RWPE1 (cell line): ENCODE data around the gene CEP128.

Experiments used
- CTCF ChIA-PET: fragments of 350-600 bp; sonication (Branson Sonifier 250); formaldehyde crosslinking; extraction: SDS; loops from one replicate; lab custom pipeline; 2021; lab: Yijun Ruan, JAX
- POLR2A ChIA-PET: fragments of 400-600 bp; formaldehyde crosslinking; extraction: SDS; loops from one replicate; lab custom pipeline; 2020; ENCODE audit warnings: antibody characterized with exemption; ENCODE audit not compliant: low non-redundant PET; lab: Yijun Ruan, JAX
- DNase-seq: peaks from one replicate; pipeline ENCODE4 v3.0.0; 2012; ENCODE audit warnings: low spot score
- H3K27ac ChIP-seq: fragments of 450-650 bp; 2 replicates; pipeline ENCODE4 v1.5.1; 2017
- TF ChIP-seq, protein P1 (sequence below): fragments of 450-650 bp; conservative IDR thresholded peaks from 2 replicates; pipeline ENCODE4 v1.5.1; 2017; ENCODE audit warnings: low read depth, mild to moderate bottlenecking

CEP128 gene

DNA sequence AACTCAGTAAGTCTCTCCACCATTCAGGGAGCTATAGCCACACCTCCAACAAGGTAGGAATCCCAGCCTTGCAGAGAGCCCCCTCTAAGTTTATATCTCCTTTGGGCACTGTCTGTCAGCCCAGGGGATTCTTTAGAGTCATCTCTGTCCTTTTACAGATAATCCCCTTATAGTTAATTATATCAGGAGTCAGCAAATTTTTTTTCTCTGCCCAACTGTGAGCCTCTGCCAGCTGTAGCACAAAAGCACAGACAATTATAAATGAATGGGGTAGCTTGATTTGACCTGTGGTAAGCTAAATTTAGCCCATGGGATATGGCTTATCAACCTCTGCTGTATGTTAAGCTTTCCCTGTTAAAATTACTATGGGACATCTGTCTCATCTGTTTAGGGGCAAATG, 8.3 kb downstream of the CEP128 start:
- POLR2A ChIA-PET = no interaction called here
- H3K27ac ChIP-seq = no peak overlapping the region
- CTCF ChIA-PET = no interaction called here
- TF ChIP-seq, protein P1, sequence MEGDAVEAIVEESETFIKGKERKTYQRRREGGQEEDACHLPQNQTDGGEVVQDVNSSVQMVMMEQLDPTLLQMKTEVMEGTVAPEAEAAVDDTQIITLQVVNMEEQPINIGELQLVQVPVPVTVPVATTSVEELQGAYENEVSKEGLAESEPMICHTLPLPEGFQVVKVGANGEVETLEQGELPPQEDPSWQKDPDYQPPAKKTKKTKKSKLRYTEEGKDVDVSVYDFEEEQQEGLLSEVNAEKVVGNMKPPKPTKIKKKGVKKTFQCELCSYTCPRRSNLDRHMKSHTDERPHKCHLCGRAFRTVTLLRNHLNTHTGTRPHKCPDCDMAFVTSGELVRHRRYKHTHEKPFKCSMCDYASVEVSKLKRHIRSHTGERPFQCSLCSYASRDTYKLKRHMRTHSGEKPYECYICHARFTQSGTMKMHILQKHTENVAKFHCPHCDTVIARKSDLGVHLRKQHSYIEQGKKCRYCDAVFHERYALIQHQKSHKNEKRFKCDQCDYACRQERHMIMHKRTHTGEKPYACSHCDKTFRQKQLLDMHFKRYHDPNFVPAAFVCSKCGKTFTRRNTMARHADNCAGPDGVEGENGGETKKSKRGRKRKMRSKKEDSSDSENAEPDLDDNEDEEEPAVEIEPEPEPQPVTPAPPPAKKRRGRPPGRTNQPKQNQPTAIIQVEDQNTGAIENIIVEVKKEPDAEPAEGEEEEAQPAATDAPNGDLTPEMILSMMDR = no peak
- DNase-seq = no peak

DNA sequence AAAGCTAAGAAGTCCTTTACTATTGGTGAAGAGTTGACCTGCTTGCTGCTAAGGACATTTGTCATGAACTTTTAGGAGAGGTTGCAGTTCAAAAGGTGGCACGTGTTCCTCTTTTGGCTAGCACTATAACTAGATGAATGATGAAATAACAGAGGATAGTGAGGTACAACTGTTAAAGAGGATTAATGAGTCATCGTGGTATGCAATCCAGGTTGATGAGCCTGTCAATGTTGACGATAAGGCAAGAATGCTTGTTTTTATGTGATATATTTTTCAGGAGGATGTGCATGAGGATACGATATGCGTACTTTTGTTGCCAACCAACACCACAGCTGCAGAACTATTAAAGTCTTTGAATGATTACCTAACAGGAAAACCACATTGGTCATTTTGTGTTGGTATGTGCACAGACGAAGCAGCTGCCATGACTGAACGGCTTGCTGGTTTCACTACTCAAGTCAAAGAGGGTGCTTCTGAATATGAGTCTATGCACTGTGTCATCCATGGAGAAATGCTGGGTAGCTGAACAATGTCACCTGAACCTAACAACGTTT, 10.6 kb downstream of the CEP128 start:
- no peak overlapping the region for H3K27ac ChIP-seq
- peak; percentile 80 for DNase-seq
- TF ChIP-seq, protein P1 = no peak
- CTCF ChIA-PET = interaction anchor here (0.6 kb wide), 2 partner anchors 128 to 1024 kb away, joined by 3 read pairs; no protein-coding TSS in a partner anchor
- POLR2A ChIA-PET = interaction anchor here (1.0 kb wide), 1 partner anchor 11 kb away, joined by 5 read pairs; the partner anchor contains the start of gene CEP128

DNA sequence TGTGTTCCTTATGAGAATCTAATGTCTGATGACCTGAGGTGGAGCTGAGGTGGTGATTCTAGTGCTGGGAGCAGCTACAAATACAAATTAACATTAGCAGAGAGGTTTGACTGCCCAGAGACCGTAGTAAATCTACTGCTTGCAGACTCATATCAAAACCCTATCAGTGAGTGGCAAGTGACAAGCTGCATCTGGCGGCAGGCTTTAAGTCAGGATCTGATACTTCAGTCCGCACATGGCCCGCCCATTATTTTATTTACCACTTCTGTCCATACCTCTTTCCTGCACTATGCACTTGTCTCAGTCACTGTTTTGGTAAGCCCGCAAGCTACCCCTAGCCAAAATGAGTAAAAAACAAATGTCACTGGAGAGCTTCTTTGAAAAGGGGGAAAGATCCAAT, 11.4 kb downstream of the CEP128 start:
- CTCF ChIA-PET = interaction anchor here (0.6 kb wide), 1 partner anchor 1024 kb away, joined by 3 read pairs; no protein-coding TSS in a partner anchor
- POLR2A ChIA-PET = no interaction called here
- no peak overlapping the region for H3K27ac ChIP-seq
- TF ChIP-seq, protein P1 = no peak
- DNase-seq = no peak

DNA sequence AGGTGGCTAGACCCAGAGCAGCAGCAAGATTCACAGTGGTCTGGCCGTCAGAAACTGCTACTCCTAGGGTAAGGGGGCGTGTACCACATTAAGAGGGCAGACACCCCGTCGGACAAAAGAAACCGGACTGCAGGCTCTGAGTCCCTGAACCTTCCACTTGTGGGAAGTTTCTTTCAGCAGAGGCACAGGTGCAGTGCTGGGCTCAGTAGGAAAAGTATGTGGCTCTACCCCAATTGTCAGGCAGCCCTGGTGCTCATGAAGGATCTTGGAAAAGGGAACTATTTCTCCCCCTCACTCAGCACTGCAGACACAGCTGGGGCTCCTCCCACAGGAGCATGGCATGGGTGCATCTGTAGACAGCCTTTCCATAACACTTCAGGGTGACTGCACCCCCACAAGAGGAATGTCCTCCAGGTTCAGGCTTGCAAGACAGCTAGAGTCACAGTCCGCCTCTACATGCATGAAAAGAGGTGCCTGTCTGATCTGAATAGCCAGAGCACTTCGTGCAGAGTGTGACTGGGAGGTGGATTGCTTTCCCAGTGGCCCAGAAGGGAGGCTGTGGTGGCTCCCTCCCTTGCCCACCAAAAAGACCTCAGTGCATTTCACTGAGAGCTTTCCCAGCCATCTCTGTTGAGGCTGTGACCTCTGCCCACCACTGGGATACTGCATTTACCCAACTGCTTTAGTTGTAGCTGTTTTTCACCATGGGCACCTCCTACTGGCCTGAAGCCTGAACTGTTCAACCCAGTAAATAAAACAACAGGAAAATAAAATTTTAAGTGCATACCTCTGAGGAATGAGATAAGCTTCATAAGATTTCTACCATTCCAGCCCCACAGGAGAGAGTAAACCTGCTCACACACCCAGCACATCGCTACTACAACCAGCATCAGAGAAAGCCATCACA, 14.2 kb downstream of the CEP128 start:
- TF ChIP-seq, protein P1 = no peak
- H3K27ac ChIP-seq = no peak overlapping the region
- ChIA-PET POLR2A (no interaction called here), CTCF (interaction anchor here (0.5 kb wide), 1 partner anchor 69 kb away, joined by 4 read pairs; no protein-coding TSS in a partner anchor)
- DNase-seq = no peak

DNA sequence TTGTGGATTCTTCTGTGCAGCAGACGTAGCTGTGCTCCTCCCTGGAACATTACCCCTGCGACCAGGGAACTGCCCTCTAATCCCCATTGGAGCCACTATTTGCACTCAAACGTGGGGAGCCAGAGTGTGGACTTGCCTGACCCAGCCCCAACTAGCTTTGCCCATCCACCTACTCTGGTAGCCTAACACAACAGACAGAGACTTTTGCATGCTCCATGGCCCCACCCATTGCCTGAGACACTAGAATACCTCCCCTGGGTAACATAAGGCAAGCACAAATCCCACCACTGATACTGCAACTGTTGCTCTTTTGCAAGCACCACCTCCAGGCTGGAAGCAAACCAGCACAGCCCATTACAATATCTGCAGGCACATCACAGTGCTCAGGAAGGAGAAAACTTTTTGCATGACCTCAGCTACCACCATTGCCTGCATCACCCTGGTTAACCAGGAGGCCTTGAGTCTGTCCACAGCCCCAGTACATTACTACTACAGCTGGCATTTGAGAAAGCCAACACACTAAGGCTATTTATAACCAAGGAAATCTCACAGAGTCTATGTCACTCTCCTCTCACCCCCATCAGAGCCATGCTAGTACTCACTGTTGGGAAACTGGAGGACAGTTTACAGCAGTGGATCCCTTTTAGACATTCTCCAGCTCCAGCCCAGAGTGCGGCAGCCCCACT, 15.0 kb downstream of the CEP128 start:
- TF ChIP-seq, protein P1 = no peak
- no peak for DNase-seq
- ChIA-PET CTCF (no interaction called here), POLR2A (no interaction called here)
- H3K27ac ChIP-seq = no peak overlapping the region
